ENCODE data around the gene ELAVL2.

DNA sequence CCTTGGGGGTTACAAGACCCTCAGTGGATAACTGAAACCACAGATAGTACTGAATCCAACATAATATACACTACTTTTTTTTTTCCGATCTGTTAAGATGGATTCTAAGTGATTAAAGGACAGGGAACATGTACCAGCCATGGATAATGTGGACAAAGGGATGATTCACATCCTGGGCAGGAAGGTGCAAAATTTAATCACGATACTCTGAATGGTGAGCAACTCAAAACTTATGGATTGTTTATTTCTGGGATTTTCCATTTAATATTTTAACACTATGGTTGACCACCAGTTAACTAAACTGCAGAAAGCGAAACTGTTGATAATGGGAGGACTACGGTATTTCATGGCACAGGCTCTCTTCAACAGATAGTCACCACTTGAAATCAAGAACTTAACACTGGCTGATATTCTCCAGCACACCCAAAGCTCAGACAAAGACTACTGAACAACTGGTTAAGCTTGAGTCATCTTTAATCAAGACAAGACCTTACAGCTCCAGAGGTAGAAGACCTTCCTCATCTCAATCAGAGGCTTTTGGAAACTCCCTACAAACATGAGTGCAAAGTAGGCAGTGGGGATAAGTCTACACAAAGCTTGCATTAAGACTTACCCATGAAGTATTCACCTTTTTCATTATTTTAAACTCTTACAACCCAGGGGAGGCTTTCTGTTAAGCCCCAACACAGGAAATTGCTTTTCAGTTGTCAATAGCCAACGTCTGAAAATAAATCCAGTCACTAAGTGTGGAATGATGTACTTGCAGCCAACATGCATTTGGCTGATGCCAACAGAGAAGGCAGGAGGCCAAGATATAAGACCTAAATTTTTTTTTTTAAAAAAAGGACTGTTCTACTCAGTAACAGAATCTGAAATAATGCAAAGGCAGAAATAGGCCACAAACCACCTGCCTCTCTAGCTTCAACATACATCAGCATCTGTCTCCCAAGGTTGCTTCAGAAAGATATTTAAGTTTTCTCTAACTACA, 78.7 kb downstream of the ELAVL2 start:
- TF ChIP-seq POLR2A (IDR thresholded peaks at IDR 0.05), result no peak
- TF ChIP-seq, protein P1, sequence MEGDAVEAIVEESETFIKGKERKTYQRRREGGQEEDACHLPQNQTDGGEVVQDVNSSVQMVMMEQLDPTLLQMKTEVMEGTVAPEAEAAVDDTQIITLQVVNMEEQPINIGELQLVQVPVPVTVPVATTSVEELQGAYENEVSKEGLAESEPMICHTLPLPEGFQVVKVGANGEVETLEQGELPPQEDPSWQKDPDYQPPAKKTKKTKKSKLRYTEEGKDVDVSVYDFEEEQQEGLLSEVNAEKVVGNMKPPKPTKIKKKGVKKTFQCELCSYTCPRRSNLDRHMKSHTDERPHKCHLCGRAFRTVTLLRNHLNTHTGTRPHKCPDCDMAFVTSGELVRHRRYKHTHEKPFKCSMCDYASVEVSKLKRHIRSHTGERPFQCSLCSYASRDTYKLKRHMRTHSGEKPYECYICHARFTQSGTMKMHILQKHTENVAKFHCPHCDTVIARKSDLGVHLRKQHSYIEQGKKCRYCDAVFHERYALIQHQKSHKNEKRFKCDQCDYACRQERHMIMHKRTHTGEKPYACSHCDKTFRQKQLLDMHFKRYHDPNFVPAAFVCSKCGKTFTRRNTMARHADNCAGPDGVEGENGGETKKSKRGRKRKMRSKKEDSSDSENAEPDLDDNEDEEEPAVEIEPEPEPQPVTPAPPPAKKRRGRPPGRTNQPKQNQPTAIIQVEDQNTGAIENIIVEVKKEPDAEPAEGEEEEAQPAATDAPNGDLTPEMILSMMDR (IDR thresholded peaks at IDR 0.05), result no peak
- TF ChIP-seq POLR2AphosphoS5 (IDR thresholded peaks at IDR 0.05), result no peak
- no peak for TF ChIP-seq EP300 (IDR thresholded peaks at IDR 0.05)
